VCaP (cell line): ENCODE measurements around the gene SP4.

Experiments
- H3K27ac ChIP-seq: fragments of 450-650 bp; 2 replicates; pipeline ENCODE4 v1.5.1; 2017
- CTCF ChIP-seq: fragments of 450-650 bp; conservative IDR thresholded peaks from 2 replicates; pipeline ENCODE4 v1.5.1; 2017; ENCODE audit warnings: mild to moderate bottlenecking, moderate library complexity

Gene SP4

GRCh38 chr7:21427871-21428658, at the start of gene SP4:
TSS of gene SP4 (plus strand) at chr7:21428083. CDS start at chr7:21428252, 169 bp downstream.
- peak within 1 kb of the TSS; percentile 82 for H3K27ac ChIP-seq
- TF ChIP-seq CTCF: no peak

- no peak for TF ChIP-seq CTCF
- H3K27ac ChIP-seq: no peak overlapping the region
Observed at GRCh38 chr7:21383227-21384220, 44.4 kb upstream of the SP4 start.

- no peak for TF ChIP-seq CTCF
Observed at GRCh38 chr7:21393937-21394336, 33.9 kb upstream of the SP4 start.

GRCh38 chr7:21401944-21402343, 25.9 kb upstream of the SP4 start:
- no peak overlapping the region for H3K27ac ChIP-seq
- TF ChIP-seq CTCF: no peak

More at GRCh38 chr7:21393937-21394336, 33.9 kb upstream of the SP4 start:
- no peak overlapping the region for H3K27ac ChIP-seq

- no peak for TF ChIP-seq CTCF
- no peak overlapping the region for H3K27ac ChIP-seq
Observed at GRCh38 chr7:21407796-21408480, 19.9 kb upstream of the SP4 start.

GRCh38 chr7:21408481-21408820, 19.4 kb upstream of the SP4 start:
- no peak for TF ChIP-seq CTCF
- H3K27ac ChIP-seq: no peak overlapping the region

GRCh38 chr7:21412410-21412851, 15.5 kb upstream of the SP4 start:
- TF ChIP-seq CTCF: no peak
- no peak overlapping the region for H3K27ac ChIP-seq
